K562 (cell line): ENCODE measurements around the gene CLCN1. TPM values are rescaled to one million over a fixed set of nuclear protein-coding genes. Genes with fewer than 3 reads are reported as not detected.

Experiments
- BCOR ChIP-seq: fragments of 450-650 bp; IDR thresholded peaks from 2 replicates; pipeline ENCODE4 v1.6.1; 2016
- ETV5 ChIP-seq: sonication (generic); formaldehyde crosslinking; IDR thresholded peaks from 2 replicates; pipeline ENCODE4 v1.4.0; 2020; ENCODE audit warnings: low read depth, mild to moderate bottlenecking, missing genetic modification reagents
- FOXA3 ChIP-seq, 2 experiments: fragments of 450-650 bp in 1 of 2; sonication (generic) in 1 of 2; formaldehyde crosslinking; IDR thresholded peaks in 1 of 2; conservative IDR thresholded peaks in 1 of 2; 2 replicates each; pipeline versions ENCODE4 v1.4.0 to v1.8.0; 2020 to 2022; ENCODE audit warnings: mild to moderate bottlenecking in 2 of 2, missing genetic modification reagents in 1 of 2
- GTF3C2 ChIP-seq: IDR thresholded peaks from 3 replicates; pipeline ENCODE4 v1.6.1; 2011; ENCODE audit warnings: borderline replicate concordance, mild to moderate bottlenecking, moderate library complexity; ENCODE audit not compliant: insufficient read length; ENCODE audit errors: extremely low read depth
- HNRNPH1 ChIP-seq: fragments of 200-400 bp; formaldehyde crosslinking; optimal IDR thresholded peaks from 2 replicates; pipeline ENCODE3; 2017; ENCODE audit warnings: low read depth, mild to moderate bottlenecking, low read length, moderate library complexity
- KDM5B ChIP-seq: fragments of 200-600 bp; sonication (generic); IDR thresholded peaks from 2 replicates; pipeline ENCODE4 v1.6.1; 2012; ENCODE audit warnings: low read depth, mild to moderate bottlenecking, moderate library complexity, low read length, control low read depth, inconsistent platforms; ENCODE audit not compliant: insufficient replicate concordance
- NCOA2 ChIP-seq, 2 experiments: fragments of 450-650 bp; IDR thresholded peaks; 2 replicates each; pipeline ENCODE4 v1.6.1; 2018; ENCODE audit warnings: mild to moderate bottlenecking in 2 of 2, moderate library complexity in 1 of 2; ENCODE audit not compliant: partially characterized antibody in 2 of 2
- NFATC3 ChIP-seq: fragments of 450-650 bp; IDR thresholded peaks from 2 replicates; pipeline ENCODE4 v1.6.1; 2017; ENCODE audit warnings: mild to moderate bottlenecking
- PHF21A ChIP-seq: fragments of 450-650 bp; IDR thresholded peaks from 2 replicates; pipeline ENCODE4 v1.6.1; 2017; ENCODE audit warnings: low read depth, borderline replicate concordance
- POLR2B ChIP-seq: fragments of 450-650 bp; IDR thresholded peaks from 2 replicates; pipeline ENCODE4 v1.6.1; 2018; ENCODE audit warnings: low read depth; ENCODE audit not compliant: partially characterized antibody
- PURB ChIP-seq: sonication (generic); formaldehyde crosslinking; IDR thresholded peaks from 2 replicates; pipeline ENCODE4 v1.9.0; 2021; ENCODE audit warnings: low read depth, mild to moderate bottlenecking, missing genetic modification reagents
- SUPT5H ChIP-seq: fragments of 450-650 bp; IDR thresholded peaks from 2 replicates; pipeline ENCODE4 v1.6.1; 2016
- ZEB2 ChIP-seq: fragments of 450-650 bp; IDR thresholded peaks from 2 replicates; pipeline ENCODE4 v1.6.1; 2016
- ZNF217 ChIP-seq: sonication (generic); formaldehyde crosslinking; IDR thresholded peaks from 2 replicates; pipeline ENCODE4 v1.8.0; 2022; ENCODE audit warnings: mild to moderate bottlenecking, missing genetic modification reagents
- ZNF277 ChIP-seq: fragments of 250-450 bp; sonication (Bioruptor Pico); IDR thresholded peaks from 2 replicates; pipeline ENCODE4 v1.8.0; 2022; ENCODE audit warnings: inconsistent platforms, mild to moderate bottlenecking, moderate library complexity, borderline replicate concordance
- ZNF384 ChIP-seq: IDR thresholded peaks from 2 replicates; pipeline ENCODE4 v1.6.1; 2012; ENCODE audit warnings: low read depth, low read length, improper control_type of control experiment
- ZNF507 ChIP-seq: conservative IDR thresholded peaks from 2 replicates; pipeline ENCODE4 v1.6.1; 2017; ENCODE audit warnings: missing genetic modification characterization, missing compliant biosample characterization
- ZNF696 ChIP-seq: fragments of 250-450 bp; sonication (Bioruptor Pico); conservative IDR thresholded peaks from 2 replicates; pipeline ENCODE4 v1.4.0; 2020; ENCODE audit warnings: mild to moderate bottlenecking, moderate library complexity
- ZNF830 ChIP-seq: fragments of 250-450 bp; sonication (Bioruptor Pico); IDR thresholded peaks from 2 replicates; pipeline ENCODE4 v1.5.0; 2021; ENCODE audit warnings: mild to moderate bottlenecking
- ZZZ3 ChIP-seq: fragments of 450-650 bp; IDR thresholded peaks from 2 replicates; pipeline ENCODE4 v1.6.1; 2016; ENCODE audit warnings: antibody characterized with exemption, mild to moderate bottlenecking, moderate library complexity
- polyA plus RNA-seq, 8 experiments: library from polyadenylated mRNA; depleted of rRNA in 4 of 8; stranded (reverse) in 5 of 8; unstranded in 3 of 8; fragments of >200 nt; fragmentation: Nextera tagmentation in 2 of 8; fragmentation: Illumina TruSeq in 1 of 8; extraction: Ambion mirVana in 2 of 8; extraction: Trizol in 1 of 8; gene quantifications; 2 replicates each; pipeline versions ENCODE4 v1.2.1 to v1.2.3, GENCODE V29; 2011 to 2014; ENCODE audit warnings: inconsistent platforms in 1 of 8, missing spikeins in 1 of 8
- total RNA-seq, 7 experiments: library from RNA; depleted of rRNA in 6 of 7; stranded (reverse); fragments of >200 nt in 6 of 7; fragmentation: Illumina TruSeq in 2 of 7; extraction: Trizol in 2 of 7; gene quantifications; 2 replicates each; pipeline versions ENCODE4 v1.2.1 to v1.2.3, GENCODE V29; 2011 to 2021; ENCODE audit warnings: low replicate concordance in 1 of 7
- TF ChIP-seq, protein P1 (sequence below): fragments of 450-650 bp; IDR thresholded peaks from 2 replicates; pipeline ENCODE4 v1.6.1; 2017; ENCODE audit warnings: antibody characterized with exemption
- TF ChIP-seq, protein P2 (sequence below): fragments of 450-650 bp; conservative IDR thresholded peaks from 2 replicates; pipeline ENCODE4 v1.6.1; 2016; ENCODE audit warnings: missing genetic modification characterization, low read depth, mild to moderate bottlenecking, missing compliant biosample characterization, moderate library complexity

Gene CLCN1
- total and polyA plus RNA-seq, 9 of the 15 experiments (the other 6 are each of a cell fraction or from before 2014, with no cell fraction given), result 0.01 to 0.11 (median 0.04) TPM; not detected in 4

DNA sequence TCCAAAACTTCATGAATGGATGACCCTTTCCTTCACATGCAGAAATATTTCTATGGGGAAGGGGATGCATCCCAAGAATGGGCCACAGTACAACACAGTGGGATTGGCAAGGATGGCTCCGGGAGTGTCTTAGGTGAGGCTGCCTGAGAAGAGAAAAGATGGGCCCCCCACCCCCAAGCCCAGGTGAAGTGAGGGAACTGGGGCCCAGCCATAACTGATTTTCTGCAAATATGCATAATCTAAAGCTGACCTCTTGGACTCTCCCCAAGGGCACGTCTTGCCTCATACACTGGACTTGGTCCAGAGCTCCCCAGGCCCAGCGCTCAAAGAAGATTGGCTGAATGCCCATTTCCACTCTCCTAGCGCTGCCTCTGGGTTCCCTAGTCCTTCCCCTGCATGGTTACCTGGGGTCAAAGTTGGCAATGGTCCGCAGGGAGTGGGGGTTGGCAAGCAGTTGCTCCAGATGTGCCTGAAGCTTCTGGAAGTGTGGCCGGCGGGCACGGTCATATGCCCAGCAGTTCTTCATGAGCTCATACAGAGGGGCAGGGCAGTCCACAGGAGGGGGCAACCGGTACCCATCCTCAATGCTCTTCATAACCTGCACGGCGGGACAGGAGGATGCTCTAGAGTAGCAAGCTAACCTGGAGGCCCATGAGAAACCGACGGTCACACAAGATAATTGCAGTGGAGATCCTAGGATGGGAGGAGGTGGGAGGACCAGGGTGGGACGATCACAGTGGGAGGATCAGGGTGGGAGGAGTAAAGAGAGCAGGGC lies 77.5 kb downstream of the CLCN1 start (continued):
- no peak for TF ChIP-seq HNRNPH1
- TF ChIP-seq FOXA3 (CRISPR knock-in tag; conservative IDR thresholded peaks at IDR 0.05 in 1 of 2, IDR thresholded peaks at IDR 0.05 in 1 of 2), result no peak
- TF ChIP-seq, protein P1, sequence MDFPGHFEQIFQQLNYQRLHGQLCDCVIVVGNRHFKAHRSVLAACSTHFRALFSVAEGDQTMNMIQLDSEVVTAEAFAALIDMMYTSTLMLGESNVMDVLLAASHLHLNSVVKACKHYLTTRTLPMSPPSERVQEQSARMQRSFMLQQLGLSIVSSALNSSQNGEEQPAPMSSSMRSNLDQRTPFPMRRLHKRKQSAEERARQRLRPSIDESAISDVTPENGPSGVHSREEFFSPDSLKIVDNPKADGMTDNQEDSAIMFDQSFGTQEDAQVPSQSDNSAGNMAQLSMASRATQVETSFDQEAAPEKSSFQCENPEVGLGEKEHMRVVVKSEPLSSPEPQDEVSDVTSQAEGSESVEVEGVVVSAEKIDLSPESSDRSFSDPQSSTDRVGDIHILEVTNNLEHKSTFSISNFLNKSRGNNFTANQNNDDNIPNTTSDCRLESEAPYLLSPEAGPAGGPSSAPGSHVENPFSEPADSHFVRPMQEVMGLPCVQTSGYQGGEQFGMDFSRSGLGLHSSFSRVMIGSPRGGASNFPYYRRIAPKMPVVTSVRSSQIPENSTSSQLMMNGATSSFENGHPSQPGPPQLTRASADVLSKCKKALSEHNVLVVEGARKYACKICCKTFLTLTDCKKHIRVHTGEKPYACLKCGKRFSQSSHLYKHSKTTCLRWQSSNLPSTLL, result no peak
- no peak for TF ChIP-seq ZZZ3
- TF ChIP-seq ZNF217 (CRISPR knock-in tag), result 0 out of 2 replicates have a peak, but pooled peaks have one; percentile 53
- no peak for TF ChIP-seq ZNF696 (CRISPR knock-in tag)
- no peak for TF ChIP-seq ZNF277 (CRISPR knock-in tag)
- TF ChIP-seq ZNF384, result no peak
- TF ChIP-seq GTF3C2, result no peak
- TF ChIP-seq ETV5, result no peak
- TF ChIP-seq ZEB2, result no peak
- TF ChIP-seq KDM5B, result peak; percentile 26
- no peak for TF ChIP-seq NFATC3
- no peak for TF ChIP-seq PURB (CRISPR knock-in tag)
- no peak for TF ChIP-seq NCOA2 (IDR thresholded peaks at IDR 0.05; ENCODE audit: partially characterized antibody in 2 of 2)
- TF ChIP-seq, protein P2, sequence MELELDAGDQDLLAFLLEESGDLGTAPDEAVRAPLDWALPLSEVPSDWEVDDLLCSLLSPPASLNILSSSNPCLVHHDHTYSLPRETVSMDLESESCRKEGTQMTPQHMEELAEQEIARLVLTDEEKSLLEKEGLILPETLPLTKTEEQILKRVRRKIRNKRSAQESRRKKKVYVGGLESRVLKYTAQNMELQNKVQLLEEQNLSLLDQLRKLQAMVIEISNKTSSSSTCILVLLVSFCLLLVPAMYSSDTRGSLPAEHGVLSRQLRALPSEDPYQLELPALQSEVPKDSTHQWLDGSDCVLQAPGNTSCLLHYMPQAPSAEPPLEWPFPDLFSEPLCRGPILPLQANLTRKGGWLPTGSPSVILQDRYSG (tag), result no peak
- no peak for TF ChIP-seq ZNF830 (CRISPR knock-in tag)
- no peak for TF ChIP-seq BCOR
- 0 out of 2 replicates have a peak, but pooled peaks have one; percentile 5 for TF ChIP-seq SUPT5H
- TF ChIP-seq ZNF507, result no peak
- TF ChIP-seq POLR2B, result no peak
- TF ChIP-seq PHF21A, result no peak
